Testis (tissue), 2 donors: Measurements from ENCODE around the gene CCNB2.

ENCODE experiments used
- CTCF ChIP-seq, 3 experiments: fragments of 450-650 bp in 2 of 3; fragments of 200-600 bp in 1 of 3; sonication (generic) in 1 of 3; IDR thresholded peaks; one replicate each; pipeline ENCODE4 v1.5.1; 2016 to 2019; ENCODE audit warnings: antibody characterized with exemption in 3 of 3, mild to moderate bottlenecking in 2 of 3, moderate library complexity in 1 of 3
- POLR2A ChIP-seq: fragments of 450-650 bp; IDR thresholded peaks from one replicate; pipeline ENCODE4 v1.6.1; 2017; ENCODE audit warnings: antibody characterized with exemption, mild to moderate bottlenecking, moderate library complexity

- TF ChIP-seq POLR2A (no peak), CTCF (IDR thresholded peaks at IDR 0.05) (no peak)
Measured at GRCh38 chr15:59104912-59105732, at the start of gene CCNB2.
